WTC11 (cell line): ENCODE data around the gene RNF149.

Experiments
- ATF1 ChIP-seq: sonication (generic); formaldehyde crosslinking; IDR thresholded peaks from 2 replicates; pipeline ENCODE4 v1.8.1; 2023; ENCODE audit warnings: mild to moderate bottlenecking, moderate library complexity, missing genetic modification reagents
- CREB1 ChIP-seq: sonication (generic); formaldehyde crosslinking; IDR thresholded peaks from 2 replicates; pipeline ENCODE4 v1.8.0; 2023; ENCODE audit warnings: mild to moderate bottlenecking, missing genetic modification reagents
- CREM ChIP-seq: sonication (generic); formaldehyde crosslinking; IDR thresholded peaks from 2 replicates; pipeline ENCODE4 v1.8.1; 2022; ENCODE audit warnings: mild to moderate bottlenecking, missing genetic modification reagents, moderate library complexity
- FOXK1 ChIP-seq: sonication (generic); formaldehyde crosslinking; IDR thresholded peaks from 2 replicates; pipeline ENCODE4 v1.8.0; 2022; ENCODE audit warnings: mild to moderate bottlenecking, moderate library complexity, missing genetic modification reagents
- IRF2 ChIP-seq: sonication (generic); formaldehyde crosslinking; IDR thresholded peaks from 2 replicates; pipeline ENCODE4 v1.8.0; 2022; ENCODE audit warnings: low read depth, missing genetic modification reagents, borderline replicate concordance
- JUN ChIP-seq: sonication (generic); formaldehyde crosslinking; IDR thresholded peaks from 2 replicates; pipeline ENCODE4 v1.8.0; 2023; ENCODE audit warnings: mild to moderate bottlenecking, missing genetic modification reagents
- SP1 ChIP-seq: sonication (generic); formaldehyde crosslinking; conservative IDR thresholded peaks from 2 replicates; pipeline ENCODE4 v1.8.1; 2022; ENCODE audit warnings: missing genetic modification reagents
- TF ChIP-seq, protein P1 (sequence below): sonication (generic); formaldehyde crosslinking; IDR thresholded peaks from 2 replicates; pipeline ENCODE4 v1.8.0; 2022; ENCODE audit warnings: missing genetic modification reagents
- TF ChIP-seq, protein P2 (sequence below): sonication (generic); formaldehyde crosslinking; IDR thresholded peaks from 2 replicates; pipeline ENCODE4 v1.8.1; 2022; ENCODE audit warnings: low read depth, missing genetic modification reagents, borderline replicate concordance
- TF ChIP-seq, protein P3 (sequence below): fragments of 200-600 bp; IDR thresholded peaks from 2 replicates; pipeline ENCODE4 v1.8.0; 2022; ENCODE audit warnings: antibody characterized with exemption
- TF ChIP-seq, protein P4 (sequence below): sonication (generic); formaldehyde crosslinking; IDR thresholded peaks from 2 replicates; pipeline ENCODE4 v1.8.0; 2022; ENCODE audit warnings: mild to moderate bottlenecking, missing genetic modification reagents
- TF ChIP-seq, protein P5 (sequence below): sonication (generic); formaldehyde crosslinking; IDR thresholded peaks from 2 replicates; pipeline ENCODE4 v1.8.0; 2023; ENCODE audit warnings: missing genetic modification reagents

DNA sequence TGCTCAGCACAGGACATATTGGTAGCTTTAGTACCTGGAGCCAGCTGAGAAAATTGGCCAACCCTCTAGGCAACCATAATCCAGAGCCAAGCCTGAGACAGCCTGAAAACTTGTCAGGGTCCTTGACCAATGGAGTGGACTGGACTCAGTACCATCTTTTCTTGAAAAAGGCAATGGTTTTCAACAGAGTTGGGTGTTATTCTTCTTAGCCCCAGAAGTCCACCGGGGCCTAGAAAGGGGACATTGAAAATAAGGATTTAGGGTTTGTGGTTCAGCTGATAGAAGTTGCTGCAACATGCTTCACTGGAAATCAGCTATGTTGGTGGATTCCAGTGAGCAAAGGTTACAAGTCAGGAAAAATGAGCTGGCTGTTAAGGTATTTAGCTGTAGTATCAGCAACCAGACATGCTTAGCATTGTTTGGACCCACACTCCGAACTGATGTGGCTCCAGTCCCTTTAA, 77.9 kb downstream of the RNF149 start:
- TF ChIP-seq JUN (no peak), SP1 (CRISPR knock-in tag) (no peak), IRF2 (CRISPR knock-in tag) (no peak), CREM (CRISPR knock-in tag) (no peak), CREB1 (CRISPR knock-in tag) (no peak), FOXK1 (CRISPR knock-in tag) (no peak), ATF1 (CRISPR knock-in tag) (no peak)
- TF ChIP-seq, protein P1, sequence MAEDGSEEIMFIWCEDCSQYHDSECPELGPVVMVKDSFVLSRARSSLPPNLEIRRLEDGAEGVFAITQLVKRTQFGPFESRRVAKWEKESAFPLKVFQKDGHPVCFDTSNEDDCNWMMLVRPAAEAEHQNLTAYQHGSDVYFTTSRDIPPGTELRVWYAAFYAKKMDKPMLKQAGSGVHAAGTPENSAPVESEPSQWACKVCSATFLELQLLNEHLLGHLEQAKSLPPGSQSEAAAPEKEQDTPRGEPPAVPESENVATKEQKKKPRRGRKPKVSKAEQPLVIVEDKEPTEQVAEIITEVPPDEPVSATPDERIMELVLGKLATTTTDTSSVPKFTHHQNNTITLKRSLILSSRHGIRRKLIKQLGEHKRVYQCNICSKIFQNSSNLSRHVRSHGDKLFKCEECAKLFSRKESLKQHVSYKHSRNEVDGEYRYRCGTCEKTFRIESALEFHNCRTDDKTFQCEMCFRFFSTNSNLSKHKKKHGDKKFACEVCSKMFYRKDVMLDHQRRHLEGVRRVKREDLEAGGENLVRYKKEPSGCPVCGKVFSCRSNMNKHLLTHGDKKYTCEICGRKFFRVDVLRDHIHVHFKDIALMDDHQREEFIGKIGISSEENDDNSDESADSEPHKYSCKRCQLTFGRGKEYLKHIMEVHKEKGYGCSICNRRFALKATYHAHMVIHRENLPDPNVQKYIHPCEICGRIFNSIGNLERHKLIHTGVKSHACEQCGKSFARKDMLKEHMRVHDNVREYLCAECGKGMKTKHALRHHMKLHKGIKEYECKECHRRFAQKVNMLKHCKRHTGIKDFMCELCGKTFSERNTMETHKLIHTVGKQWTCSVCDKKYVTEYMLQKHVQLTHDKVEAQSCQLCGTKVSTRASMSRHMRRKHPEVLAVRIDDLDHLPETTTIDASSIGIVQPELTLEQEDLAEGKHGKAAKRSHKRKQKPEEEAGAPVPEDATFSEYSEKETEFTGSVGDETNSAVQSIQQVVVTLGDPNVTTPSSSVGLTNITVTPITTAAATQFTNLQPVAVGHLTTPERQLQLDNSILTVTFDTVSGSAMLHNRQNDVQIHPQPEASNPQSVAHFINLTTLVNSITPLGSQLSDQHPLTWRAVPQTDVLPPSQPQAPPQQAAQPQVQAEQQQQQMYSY (CRISPR knock-in tag) = no peak
- TF ChIP-seq, protein P2, sequence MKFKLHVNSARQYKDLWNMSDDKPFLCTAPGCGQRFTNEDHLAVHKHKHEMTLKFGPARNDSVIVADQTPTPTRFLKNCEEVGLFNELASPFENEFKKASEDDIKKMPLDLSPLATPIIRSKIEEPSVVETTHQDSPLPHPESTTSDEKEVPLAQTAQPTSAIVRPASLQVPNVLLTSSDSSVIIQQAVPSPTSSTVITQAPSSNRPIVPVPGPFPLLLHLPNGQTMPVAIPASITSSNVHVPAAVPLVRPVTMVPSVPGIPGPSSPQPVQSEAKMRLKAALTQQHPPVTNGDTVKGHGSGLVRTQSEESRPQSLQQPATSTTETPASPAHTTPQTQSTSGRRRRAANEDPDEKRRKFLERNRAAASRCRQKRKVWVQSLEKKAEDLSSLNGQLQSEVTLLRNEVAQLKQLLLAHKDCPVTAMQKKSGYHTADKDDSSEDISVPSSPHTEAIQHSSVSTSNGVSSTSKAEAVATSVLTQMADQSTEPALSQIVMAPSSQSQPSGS (CRISPR knock-in tag) = no peak
- TF ChIP-seq, protein P3, sequence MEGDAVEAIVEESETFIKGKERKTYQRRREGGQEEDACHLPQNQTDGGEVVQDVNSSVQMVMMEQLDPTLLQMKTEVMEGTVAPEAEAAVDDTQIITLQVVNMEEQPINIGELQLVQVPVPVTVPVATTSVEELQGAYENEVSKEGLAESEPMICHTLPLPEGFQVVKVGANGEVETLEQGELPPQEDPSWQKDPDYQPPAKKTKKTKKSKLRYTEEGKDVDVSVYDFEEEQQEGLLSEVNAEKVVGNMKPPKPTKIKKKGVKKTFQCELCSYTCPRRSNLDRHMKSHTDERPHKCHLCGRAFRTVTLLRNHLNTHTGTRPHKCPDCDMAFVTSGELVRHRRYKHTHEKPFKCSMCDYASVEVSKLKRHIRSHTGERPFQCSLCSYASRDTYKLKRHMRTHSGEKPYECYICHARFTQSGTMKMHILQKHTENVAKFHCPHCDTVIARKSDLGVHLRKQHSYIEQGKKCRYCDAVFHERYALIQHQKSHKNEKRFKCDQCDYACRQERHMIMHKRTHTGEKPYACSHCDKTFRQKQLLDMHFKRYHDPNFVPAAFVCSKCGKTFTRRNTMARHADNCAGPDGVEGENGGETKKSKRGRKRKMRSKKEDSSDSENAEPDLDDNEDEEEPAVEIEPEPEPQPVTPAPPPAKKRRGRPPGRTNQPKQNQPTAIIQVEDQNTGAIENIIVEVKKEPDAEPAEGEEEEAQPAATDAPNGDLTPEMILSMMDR = no peak
- TF ChIP-seq, protein P4, sequence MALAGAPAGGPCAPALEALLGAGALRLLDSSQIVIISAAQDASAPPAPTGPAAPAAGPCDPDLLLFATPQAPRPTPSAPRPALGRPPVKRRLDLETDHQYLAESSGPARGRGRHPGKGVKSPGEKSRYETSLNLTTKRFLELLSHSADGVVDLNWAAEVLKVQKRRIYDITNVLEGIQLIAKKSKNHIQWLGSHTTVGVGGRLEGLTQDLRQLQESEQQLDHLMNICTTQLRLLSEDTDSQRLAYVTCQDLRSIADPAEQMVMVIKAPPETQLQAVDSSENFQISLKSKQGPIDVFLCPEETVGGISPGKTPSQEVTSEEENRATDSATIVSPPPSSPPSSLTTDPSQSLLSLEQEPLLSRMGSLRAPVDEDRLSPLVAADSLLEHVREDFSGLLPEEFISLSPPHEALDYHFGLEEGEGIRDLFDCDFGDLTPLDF = no peak
- TF ChIP-seq, protein P5, sequence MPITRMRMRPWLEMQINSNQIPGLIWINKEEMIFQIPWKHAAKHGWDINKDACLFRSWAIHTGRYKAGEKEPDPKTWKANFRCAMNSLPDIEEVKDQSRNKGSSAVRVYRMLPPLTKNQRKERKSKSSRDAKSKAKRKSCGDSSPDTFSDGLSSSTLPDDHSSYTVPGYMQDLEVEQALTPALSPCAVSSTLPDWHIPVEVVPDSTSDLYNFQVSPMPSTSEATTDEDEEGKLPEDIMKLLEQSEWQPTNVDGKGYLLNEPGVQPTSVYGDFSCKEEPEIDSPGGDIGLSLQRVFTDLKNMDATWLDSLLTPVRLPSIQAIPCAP = no peak
